IPS-NIHi7 (cell line): ENCODE results near the gene BNC2.
A peak's percentile ranks its signal among the peaks of the same experiment; 100 is the strongest.
"Not testable (repeated sequence)": the region's sequence is repeated elsewhere in the genome, so short reads cannot be mapped to it uniquely, and the experiment has no call there.

Experiments
- DNase-seq: peaks from one replicate; pipeline ENCODE4 v3.0.0; 2012; ENCODE audit warnings: mixed read lengths; ENCODE audit errors: extremely low spot score

The BNC2 gene

GRCh38 chr9:16870596-16871335, at the start of gene BNC2:
Gene BNC2, minus strand, starts transcription at chr9:16870670. Its CDS starts 22 bp downstream, at chr9:16870648.
- peak; percentile 86 for DNase-seq

- DNase-seq = no peak
Measured at GRCh38 chr9:16918920-16919319, 48.5 kb upstream of the BNC2 start.

GRCh38 chr9:16915126-16915831, 44.8 kb upstream of the BNC2 start:
- DNase-seq = no peak

GRCh38 chr9:16912197-16912596, 41.7 kb upstream of the BNC2 start:
- no peak for DNase-seq

GRCh38 chr9:16908206-16908605, 37.7 kb upstream of the BNC2 start:
- DNase-seq = not testable (repeated sequence)

- DNase-seq = no peak
Measured at GRCh38 chr9:16904655-16905054, 34.2 kb upstream of the BNC2 start.

GRCh38 chr9:16901590-16901989, 31.1 kb upstream of the BNC2 start:
- DNase-seq = no peak

GRCh38 chr9:16899606-16900005, 29.1 kb upstream of the BNC2 start:
- no peak for DNase-seq

GRCh38 chr9:16898464-16898863, 28.0 kb upstream of the BNC2 start:
- no peak for DNase-seq

GRCh38 chr9:16888594-16888993, 18.1 kb upstream of the BNC2 start:
- no peak for DNase-seq

GRCh38 chr9:16885931-16886330, 15.5 kb upstream of the BNC2 start:
- no peak for DNase-seq

GRCh38 chr9:16884952-16885513, 14.6 kb upstream of the BNC2 start:
- no peak for DNase-seq

GRCh38 chr9:16884373-16884772, 13.9 kb upstream of the BNC2 start:
- DNase-seq = no peak

- DNase-seq = no peak
Measured at GRCh38 chr9:16883586-16883985, 13.1 kb upstream of the BNC2 start.

- DNase-seq = not testable (repeated sequence)
Measured at GRCh38 chr9:16882440-16882839, 12.0 kb upstream of the BNC2 start.

GRCh38 chr9:16879416-16879815, 8.9 kb upstream of the BNC2 start:
- DNase-seq = no peak

- DNase-seq = no peak
Measured at GRCh38 chr9:16877256-16877655, 6.8 kb upstream of the BNC2 start.

GRCh38 chr9:16873126-16873802, 2.8 kb upstream of the BNC2 start:
- no peak for DNase-seq

GRCh38 chr9:16871336-16872151, 1.1 kb upstream of the BNC2 start:
- peak; percentile 63 for DNase-seq

GRCh38 chr9:16869882-16870595, 431 bp downstream of the BNC2 start:
- peak; percentile 33 for DNase-seq
